Measurements from ENCODE around the gene PFDN2. TPM values are rescaled to one million over a fixed set of nuclear protein-coding genes. Genes with fewer than 3 reads are reported as not detected.

Gene PFDN2
- total and polyA plus RNA-seq, 2 experiments from 2014 or later = 35.9 to 121 TPM

GRCh38 chr1:161098210-161099068, 19.4 kb downstream of the PFDN2 start, which contains the start of gene KLHDC9:
TSS of gene KLHDC9 (plus strand) at chr1:161098361. CDS start at chr1:161098536, 175 bp downstream.
- in situ Hi-C loops (cut with MboI) = loop anchor here (5.0 to 10.0 kb wide), 2 partner anchors 51 to 104 kb away; partner anchors contain the start of gene USF1
- H3K27me3 ChIP-seq (replicated peaks; ENCODE audit: insufficient read depth) = no peaks in the 10 kb centered on the region
- H3F3A ChIP-seq (ENCODE audit: insufficient read depth) = peaks cover 18% of the 10 kb centered on the region; the same call in 1 of the 2 replicates
- peaks cover 18% of the 10 kb centered on the region for H3K4me1 ChIP-seq (ENCODE audit: insufficient read depth)
- no peaks in the 10 kb centered on the region for H4K20me1 ChIP-seq (ENCODE audit: insufficient read depth)
- H3K9me2 ChIP-seq (ENCODE audit: insufficient read depth) = no peaks in the 10 kb centered on the region
- peaks cover 17% of the 10 kb centered on the region; the same call in 1 of the 2 replicates for H3K79me2 ChIP-seq (ENCODE audit: insufficient read depth)
- H3K4me2 ChIP-seq (ENCODE audit: unreplicated experiment) = peak within 1 kb of the TSS; percentile 98
- H3K36me3 ChIP-seq (ENCODE audit: low read depth) = no peaks in the 10 kb centered on the region
- no peak within 1 kb of the TSS for H3K27ac ChIP-seq
- H3K4me3 ChIP-seq = peak within 1 kb of the TSS; percentile 80
- H3K9ac ChIP-seq = peak within 1 kb of the TSS; percentile 68
- TF ChIP-seq EZH2 (IDR thresholded peaks at IDR 0.05; ENCODE audit: insufficient read depth, poor library complexity, severe bottlenecking) = no peak
- no peak for TF ChIP-seq EZH2phosphoT487 (IDR thresholded peaks at IDR 0.05; ENCODE audit: insufficient read depth, low read depth)
- WGBS, 2 experiments (ENCODE audit: low coverage in 1 of 2, low lambda C conversion rate in 2 of 2, missing lambda C conversion rate in 2 of 2) = 8% methylated on average over 68 to 69 of the region's 71 CpGs
- peak; percentile 79 for DNase-seq
- H3K9me3 ChIP-seq (ENCODE audit: low read depth) = no peaks in the 10 kb centered on the region
- H2AFZ ChIP-seq = peak within 1 kb of the TSS; percentile 83

DNA sequence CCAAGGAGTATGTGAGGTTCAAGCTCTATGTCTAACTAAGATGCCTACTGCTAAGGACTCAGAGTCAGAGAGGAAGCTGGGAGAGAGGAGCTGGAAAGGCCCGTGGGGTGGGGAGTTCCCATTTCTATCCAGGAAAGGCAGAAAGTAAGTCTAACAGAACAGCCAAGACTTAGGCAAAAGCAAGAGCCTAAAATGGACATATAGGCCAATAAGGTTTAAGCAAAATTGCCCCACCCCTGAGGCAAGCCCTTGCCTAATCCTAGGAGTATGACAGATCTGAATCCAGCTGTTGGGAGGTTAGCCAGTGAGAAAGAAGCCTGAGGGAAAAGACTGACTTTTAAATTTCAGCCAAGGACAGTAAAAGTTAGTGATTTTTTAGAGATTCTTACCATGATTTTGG, 21.3 kb downstream of the PFDN2 start:
- Histone ChIP-seq H3K9ac (no peak overlapping the region), H3K9me2 (ENCODE audit: insufficient read depth) (no peaks in the 10 kb centered on the region), H2AFZ (peak overlapping the region; percentile 19; the same call in 1 of the 2 replicates), H3K4me3 (no peak overlapping the region), H3K27me3 (replicated peaks; ENCODE audit: insufficient read depth) (no peaks in the 10 kb centered on the region), H3K79me2 (ENCODE audit: insufficient read depth) (no peaks in the 10 kb centered on the region), H4K20me1 (ENCODE audit: insufficient read depth) (no peaks in the 10 kb centered on the region), H3F3A (ENCODE audit: insufficient read depth) (peaks cover 18% of the 10 kb centered on the region; the same call in 1 of the 2 replicates), H3K9me3 (ENCODE audit: low read depth) (no peaks in the 10 kb centered on the region), H3K36me3 (ENCODE audit: low read depth) (no peaks in the 10 kb centered on the region), H3K4me2 (ENCODE audit: unreplicated experiment) (no peak overlapping the region), H3K4me1 (ENCODE audit: insufficient read depth) (peaks cover 34% of the 10 kb centered on the region), H3K27ac (no peak overlapping the region)
- peak; percentile 91 for DNase-seq
- 0 to 13% methylated on average over 1 of the region's 1 CpG for WGBS, 2 experiments (ENCODE audit: low coverage in 1 of 2, low lambda C conversion rate in 2 of 2, missing lambda C conversion rate in 2 of 2)
- no peak for TF ChIP-seq EZH2 (IDR thresholded peaks at IDR 0.05; ENCODE audit: insufficient read depth, poor library complexity, severe bottlenecking)
- TF ChIP-seq EZH2phosphoT487 (IDR thresholded peaks at IDR 0.05; ENCODE audit: insufficient read depth, low read depth) = no peak
- in situ Hi-C loops (cut with MboI) = loop anchor here (5.0 to 10.0 kb wide), 2 partner anchors 49 to 102 kb away; partner anchors contain the start of gene USF1

GRCh38 chr1:161096015-161096414, 21.8 kb downstream of the PFDN2 start:
- Histone ChIP-seq H3K79me2 (ENCODE audit: insufficient read depth) (no peaks in the 10 kb centered on the region), H3K27me3 (replicated peaks; ENCODE audit: insufficient read depth) (no peaks in the 10 kb centered on the region), H3K4me1 (ENCODE audit: insufficient read depth) (peaks cover 34% of the 10 kb centered on the region), H3K27ac (no peak overlapping the region), H3K9me2 (ENCODE audit: insufficient read depth) (no peaks in the 10 kb centered on the region), H3K9me3 (ENCODE audit: low read depth) (no peaks in the 10 kb centered on the region), H3F3A (ENCODE audit: insufficient read depth) (peaks cover 19% of the 10 kb centered on the region; the same call in 1 of the 2 replicates), H3K9ac (no peak overlapping the region), H2AFZ (peak overlapping the region; percentile 19; the same call in 1 of the 2 replicates), H3K36me3 (ENCODE audit: low read depth) (no peaks in the 10 kb centered on the region), H3K4me3 (no peak overlapping the region), H4K20me1 (ENCODE audit: insufficient read depth) (no peaks in the 10 kb centered on the region), H3K4me2 (ENCODE audit: unreplicated experiment) (no peak overlapping the region)
- in situ Hi-C loops (cut with MboI) = loop anchor here (5.0 to 10.0 kb wide), 2 partner anchors 49 to 101 kb away; partner anchors contain the start of gene USF1
- DNase-seq = no peak
- TF ChIP-seq EZH2phosphoT487 (IDR thresholded peaks at IDR 0.05; ENCODE audit: insufficient read depth, low read depth) (no peak), EZH2 (IDR thresholded peaks at IDR 0.05; ENCODE audit: insufficient read depth, poor library complexity, severe bottlenecking) (no peak)
- WGBS, 2 experiments (ENCODE audit: low coverage in 1 of 2, low lambda C conversion rate in 2 of 2, missing lambda C conversion rate in 2 of 2) = 96 to 100% methylated on average over 2 of the region's 2 CpGs

DNA sequence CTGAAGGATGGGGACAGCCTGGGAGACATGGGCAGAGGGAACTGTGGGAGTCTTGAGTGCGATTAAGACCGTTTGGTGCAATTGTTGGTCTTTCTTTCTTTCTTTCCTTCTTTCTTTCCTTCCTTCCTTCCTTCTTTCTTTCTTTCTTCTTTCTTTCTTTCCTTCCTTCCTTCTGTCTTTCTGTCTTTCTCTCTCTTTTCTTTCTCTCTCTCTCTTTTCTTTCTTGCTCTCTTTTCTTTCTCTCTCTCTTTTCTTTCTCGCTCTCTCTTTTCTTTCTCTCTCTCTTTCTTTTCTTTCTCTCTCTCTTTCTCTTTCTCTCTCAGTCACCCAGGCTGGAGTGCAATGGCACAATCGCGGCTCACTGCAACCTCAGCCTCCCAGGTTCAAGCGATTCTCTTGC, 22.6 kb downstream of the PFDN2 start:
- peaks cover 34% of the 10 kb centered on the region for H3K4me1 ChIP-seq (ENCODE audit: insufficient read depth)
- no peaks in the 10 kb centered on the region for H4K20me1 ChIP-seq (ENCODE audit: insufficient read depth)
- H3K9ac ChIP-seq = no peak overlapping the region
- 97 to 98% methylated on average over 6 of the region's 6 CpGs for WGBS, 2 experiments (ENCODE audit: low coverage in 1 of 2, low lambda C conversion rate in 2 of 2, missing lambda C conversion rate in 2 of 2)
- DNase-seq = no peak
- H3K27ac ChIP-seq = no peak overlapping the region
- in situ Hi-C loops (cut with MboI) = loop anchor here (5.0 to 10.0 kb wide), 2 partner anchors 48 to 100 kb away; partner anchors contain the start of gene USF1
- no peaks in the 10 kb centered on the region for H3K27me3 ChIP-seq (replicated peaks; ENCODE audit: insufficient read depth)
- no peaks in the 10 kb centered on the region for H3K36me3 ChIP-seq (ENCODE audit: low read depth)
- no peak overlapping the region for H2AFZ ChIP-seq
- no peak overlapping the region for H3K4me3 ChIP-seq
- H3K9me2 ChIP-seq (ENCODE audit: insufficient read depth) = no peaks in the 10 kb centered on the region
- H3F3A ChIP-seq (ENCODE audit: insufficient read depth) = peaks cover 23% of the 10 kb centered on the region; the same call in 1 of the 2 replicates
- TF ChIP-seq EZH2phosphoT487 (IDR thresholded peaks at IDR 0.05; ENCODE audit: insufficient read depth, low read depth) (no peak), EZH2 (IDR thresholded peaks at IDR 0.05; ENCODE audit: insufficient read depth, poor library complexity, severe bottlenecking) (no peak)
- H3K4me2 ChIP-seq (ENCODE audit: unreplicated experiment) = no peak overlapping the region
- H3K9me3 ChIP-seq (ENCODE audit: low read depth) = no peaks in the 10 kb centered on the region
- no peaks in the 10 kb centered on the region for H3K79me2 ChIP-seq (ENCODE audit: insufficient read depth)
